Left lung (tissue), 10 donors: ENCODE data around the gene SNCA. TPM values are rescaled to one million over a fixed set of nuclear protein-coding genes. Genes with fewer than 3 reads are reported as not detected.

Experiments used
- ATAC-seq: fragments of 200-7000 bp; cut with Tn5 transposase; one replicate; pipeline ENCODE4 v1.9.1; 2020; ENCODE audit warnings: moderate library complexity
- DNase-seq, 4 donors: peaks; one replicate each; pipeline ENCODE4 v3.0.0-alpha.2; 2013 to 2020
- H3K27ac ChIP-seq, 2 donors: fragments of 200-600 bp; sonication (generic) in 1 of 2; one replicate each; pipeline versions ENCODE4 v1.5.0 to v1.8.0; 2020 to 2021
- H3K27me3 ChIP-seq, 2 donors: fragments of 200-600 bp; sonication (generic) in 1 of 2; one replicate each; pipeline versions ENCODE4 v1.5.0 to v1.8.0; 2020 to 2021
- H3K36me3 ChIP-seq, 2 donors: fragments of 200-600 bp; sonication (generic) in 1 of 2; one replicate each; pipeline versions ENCODE4 v1.5.0 to v1.8.0; 2020 to 2021
- H3K4me1 ChIP-seq, 2 donors: fragments of 200-600 bp; one replicate each; pipeline ENCODE4 v1.8.0; 2021
- H3K4me3 ChIP-seq, 2 donors: fragments of 200-600 bp; sonication (generic) in 1 of 2; one replicate each; pipeline versions ENCODE4 v1.5.0 to v1.8.0; 2020 to 2021; ENCODE audit warnings: mild to moderate bottlenecking in 1 of 2
- H3K9me3 ChIP-seq, 2 donors: fragments of 200-600 bp; sonication (generic) in 1 of 2; one replicate each; pipeline versions ENCODE4 v1.5.0 to v1.8.0; 2020 to 2021
- CTCF ChIP-seq, 2 donors: fragments of 200-600 bp; sonication (generic) in 1 of 2; IDR thresholded peaks; one replicate each; pipeline versions ENCODE4 v1.5.0 to v1.8.0; 2021; ENCODE audit warnings: antibody characterized with exemption in 2 of 2
- intact Hi-C, 2 donors: fragments of 100-400 bp; cut with DNase I; formaldehyde crosslinking; loops; one replicate each; pipeline versions ENCODE4 v1.11.2 to v1.14.2; 2022
- polyA plus RNA-seq, 6 donors: library from polyadenylated mRNA; unstranded; fragments of 120-200 nt; gene quantifications; one replicate each; pipeline ENCODE4 v1.2.1, GENCODE V29; 2013; ENCODE audit not compliant: insufficient read length in 6 of 6
- total RNA-seq, 2 donors: library from RNA; stranded (reverse); fragmentation: NEBNext Ultra II Directional; extraction: Animal tissue kit (Norgen Biotek cat#: 25700); gene quantifications; one replicate each; pipeline ENCODE4 v1.2.1, GENCODE V29; 2021
- donor health status: DM: no; HTN: yes; CAD: no.
- donor health status: DM: no; HTN: no; CAD: no.

SNCA gene
- total and polyA plus RNA-seq, 8 donors = 6.6 to 75.7 (median 50.9) TPM

- DNase-seq (no peak), ATAC-seq (no peak)
- intact Hi-C loops = no loop called here
- TF ChIP-seq CTCF (IDR thresholded peaks at IDR 0.05) = no peak
- H3K4me1 ChIP-seq = no peaks in the 10 kb centered on the region
- no peak overlapping the region for H3K27ac ChIP-seq
- no peaks in the 10 kb centered on the region for H3K36me3 ChIP-seq
- no peaks in the 10 kb centered on the region for H3K9me3 ChIP-seq
- no peak overlapping the region for H3K4me3 ChIP-seq
- H3K27me3 ChIP-seq = no peaks in the 10 kb centered on the region
Observed at GRCh38 chr4:89727238-89727637, 109.7 kb downstream of the SNCA start.

DNA sequence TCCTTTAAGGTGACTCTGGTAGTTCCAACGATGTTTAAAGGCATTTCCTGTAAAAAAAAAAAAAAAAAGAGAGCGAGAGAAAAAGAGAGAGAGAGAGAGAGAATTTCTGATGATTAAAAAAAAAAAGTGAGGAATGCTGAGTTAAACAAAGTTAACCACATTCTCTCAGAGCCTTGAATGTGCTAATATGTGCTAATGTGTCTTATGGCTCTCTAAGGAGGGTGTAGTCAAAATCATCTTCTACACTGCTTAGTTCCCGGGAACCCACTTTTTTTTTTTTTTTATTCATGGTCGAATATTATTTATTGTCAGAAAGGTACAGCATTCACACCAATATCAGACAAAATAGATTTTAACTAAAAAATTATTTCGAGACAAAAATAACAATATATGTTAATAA lies 111.7 kb downstream of the SNCA start:
- no peaks in the 10 kb centered on the region for H3K9me3 ChIP-seq
- intact Hi-C loops = no loop called here
- no peak overlapping the region for H3K4me3 ChIP-seq
- H3K36me3 ChIP-seq = no peaks in the 10 kb centered on the region
- H3K27me3 ChIP-seq = no peaks in the 10 kb centered on the region
- H3K27ac ChIP-seq = no peak overlapping the region
- DNase-seq (no peak), ATAC-seq (no peak)
- no peaks in the 10 kb centered on the region for H3K4me1 ChIP-seq
- no peak for TF ChIP-seq CTCF (IDR thresholded peaks at IDR 0.05)

- Histone ChIP-seq H3K36me3 (no peaks in the 10 kb centered on the region), H3K27me3 (no peaks in the 10 kb centered on the region), H3K4me1 (no peaks in the 10 kb centered on the region), H3K9me3 (no peaks in the 10 kb centered on the region), H3K27ac (no peak overlapping the region), H3K4me3 (no peak overlapping the region)
- intact Hi-C loops = no loop called here
- no peak for ATAC-seq
- DNase-seq = no peak
- no peak for TF ChIP-seq CTCF (IDR thresholded peaks at IDR 0.05)
Observed at GRCh38 chr4:89724716-89725115, 112.2 kb downstream of the SNCA start.

DNA sequence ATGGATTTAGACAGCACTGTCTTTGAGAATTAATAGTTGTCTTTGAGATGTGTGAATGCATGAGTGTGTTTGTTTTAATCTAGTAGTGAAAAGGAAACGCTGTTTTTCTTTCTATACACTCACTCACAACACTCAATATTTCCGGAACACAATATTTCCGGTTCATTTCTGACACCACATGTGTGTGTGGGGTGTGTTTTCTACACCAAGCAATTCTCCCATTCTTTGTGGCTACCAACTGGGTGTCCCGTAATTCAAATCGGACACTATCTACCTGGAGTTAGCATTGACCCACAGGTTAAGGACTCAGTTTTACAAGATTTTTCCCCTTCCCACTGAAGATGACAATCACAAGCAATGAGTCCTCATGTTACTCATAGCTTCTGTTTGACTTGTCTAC lies 113.9 kb downstream of the SNCA start:
- intact Hi-C loops = no loop called here
- no peak for DNase-seq
- ATAC-seq = no peak
- Histone ChIP-seq H3K9me3 (no peaks in the 10 kb centered on the region), H3K4me3 (no peak overlapping the region), H3K4me1 (no peaks in the 10 kb centered on the region), H3K36me3 (no peaks in the 10 kb centered on the region), H3K27ac (no peak overlapping the region), H3K27me3 (no peaks in the 10 kb centered on the region)
- TF ChIP-seq CTCF (IDR thresholded peaks at IDR 0.05) = no peak

GRCh38 chr4:89722517-89722916 lies 114.4 kb downstream of the SNCA start:
- Histone ChIP-seq H3K36me3 (no peaks in the 10 kb centered on the region), H3K4me1 (no peaks in the 10 kb centered on the region), H3K4me3 (no peak overlapping the region), H3K27me3 (no peaks in the 10 kb centered on the region), H3K27ac (no peak overlapping the region), H3K9me3 (no peaks in the 10 kb centered on the region)
- no peak for TF ChIP-seq CTCF (IDR thresholded peaks at IDR 0.05)
- intact Hi-C loops = no loop called here
- ATAC-seq = no peak
- no peak for DNase-seq
